GM12864 (cell line): ENCODE measurements around the gene SEMA5A.

Experiments
- DNase-seq: peaks from one replicate; pipeline ENCODE4 v3.0.0-alpha.2; 2011; ENCODE audit warnings: low read depth
- H3K4me3 ChIP-seq: 2 replicates; pipeline ENCODE4 v1.5.1; 2011; ENCODE audit warnings: mild to moderate bottlenecking, low read depth, low read length, control low read depth
- CTCF ChIP-seq: IDR thresholded peaks from 2 replicates; pipeline ENCODE4 v1.5.1; 2011; ENCODE audit warnings: low read depth, mild to moderate bottlenecking, moderate library complexity, low read length, control low read depth, inconsistent platforms; ENCODE audit errors: missing control alignments

The SEMA5A gene

GRCh38 chr5:9057406-9058000 lies 488.4 kb downstream of the SEMA5A start:
- no peak overlapping the region for H3K4me3 ChIP-seq
- DNase-seq = no peak
- TF ChIP-seq CTCF = no peak

GRCh38 chr5:9056046-9056445 lies 489.8 kb downstream of the SEMA5A start:
- H3K4me3 ChIP-seq = no peak overlapping the region
- no peak for DNase-seq
- TF ChIP-seq CTCF = no peak

GRCh38 chr5:9054821-9055589 lies 490.9 kb downstream of the SEMA5A start:
- no peak for TF ChIP-seq CTCF
- no peak for DNase-seq
- no peak overlapping the region for H3K4me3 ChIP-seq

GRCh38 chr5:9054322-9054721 lies 491.6 kb downstream of the SEMA5A start:
- DNase-seq = no peak
- H3K4me3 ChIP-seq = no peak overlapping the region
- no peak for TF ChIP-seq CTCF

GRCh38 chr5:9052421-9052820 lies 493.5 kb downstream of the SEMA5A start:
- DNase-seq = no peak
- H3K4me3 ChIP-seq = no peak overlapping the region
- TF ChIP-seq CTCF = no peak

- H3K4me3 ChIP-seq = no peak overlapping the region
- no peak for TF ChIP-seq CTCF
- DNase-seq = no peak
These were observed 494.1 kb downstream of the SEMA5A start for GRCh38 chr5:9051779-9052178.

- H3K4me3 ChIP-seq = no peak overlapping the region
- DNase-seq = no peak
- no peak for TF ChIP-seq CTCF
These were observed 497.9 kb downstream of the SEMA5A start for GRCh38 chr5:9047932-9048331.
